ENCODE measurements around the gene CAMSAP2.

The CAMSAP2 gene

DNA sequence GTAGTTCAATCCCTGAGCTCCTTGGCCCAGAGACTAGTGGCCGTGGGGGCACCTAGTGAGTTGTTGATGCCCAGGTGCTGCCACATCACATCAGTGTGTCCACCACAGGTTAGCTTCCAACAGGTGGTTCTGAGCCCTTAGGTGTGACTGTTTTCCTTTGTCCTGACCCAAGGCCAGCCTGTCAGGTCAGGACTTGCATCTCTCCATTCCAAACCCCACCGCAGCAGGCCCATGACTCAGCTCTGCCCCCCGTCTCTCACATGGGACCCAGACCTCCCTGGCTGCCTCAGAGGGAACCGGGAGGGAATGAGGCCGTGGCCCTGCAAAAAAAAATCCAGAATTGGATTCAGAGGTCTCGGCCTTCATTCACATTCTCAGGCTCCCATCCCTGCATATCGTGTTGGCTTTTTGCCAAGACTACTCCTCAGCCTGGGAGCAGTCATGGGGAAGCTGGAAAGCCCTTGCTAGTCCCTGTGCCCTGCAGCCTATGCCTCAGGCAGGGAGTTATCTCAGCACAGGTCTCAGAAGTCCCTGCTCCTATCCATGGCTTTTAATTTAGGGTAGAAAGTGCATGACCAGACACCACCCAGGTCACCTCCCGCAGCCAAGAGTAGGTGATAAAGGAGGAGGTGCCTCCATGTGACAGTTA is 163.2 kb downstream of the CAMSAP2 start:
- no peak for DNase-seq

GRCh38 chr1:200903793-200904192 is 165.1 kb downstream of the CAMSAP2 start:
- DNase-seq = no peak

- DNase-seq = no peak
Observed at GRCh38 chr1:200904772-200905171, 166.1 kb downstream of the CAMSAP2 start.

- DNase-seq = peak in 1 of 2 experiments; percentile 51
Observed at GRCh38 chr1:200905411-200906052, 166.8 kb downstream of the CAMSAP2 start.

DNA sequence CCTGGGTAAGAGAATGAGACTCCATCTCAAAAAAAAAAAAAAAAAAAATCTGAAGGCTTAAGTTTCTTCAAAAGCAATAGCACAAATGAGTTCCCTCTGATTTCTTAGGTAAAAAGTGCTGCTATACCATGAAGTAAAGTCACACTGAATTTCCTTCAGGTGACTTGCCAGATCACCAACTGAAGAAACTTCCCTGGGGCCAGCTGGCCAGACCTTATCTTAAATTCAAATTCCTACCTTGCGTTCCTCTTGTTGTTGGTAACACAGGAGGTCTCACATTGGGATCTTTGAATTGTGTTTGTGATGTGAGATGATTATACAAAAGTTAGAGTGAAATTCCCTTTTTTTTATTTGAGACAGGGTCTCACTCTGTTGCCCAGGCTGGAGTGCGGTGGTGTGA is 167.8 kb downstream of the CAMSAP2 start:
- no peak for DNase-seq

- no peak for DNase-seq
Observed at GRCh38 chr1:200907611-200908097, 169.0 kb downstream of the CAMSAP2 start.

DNA sequence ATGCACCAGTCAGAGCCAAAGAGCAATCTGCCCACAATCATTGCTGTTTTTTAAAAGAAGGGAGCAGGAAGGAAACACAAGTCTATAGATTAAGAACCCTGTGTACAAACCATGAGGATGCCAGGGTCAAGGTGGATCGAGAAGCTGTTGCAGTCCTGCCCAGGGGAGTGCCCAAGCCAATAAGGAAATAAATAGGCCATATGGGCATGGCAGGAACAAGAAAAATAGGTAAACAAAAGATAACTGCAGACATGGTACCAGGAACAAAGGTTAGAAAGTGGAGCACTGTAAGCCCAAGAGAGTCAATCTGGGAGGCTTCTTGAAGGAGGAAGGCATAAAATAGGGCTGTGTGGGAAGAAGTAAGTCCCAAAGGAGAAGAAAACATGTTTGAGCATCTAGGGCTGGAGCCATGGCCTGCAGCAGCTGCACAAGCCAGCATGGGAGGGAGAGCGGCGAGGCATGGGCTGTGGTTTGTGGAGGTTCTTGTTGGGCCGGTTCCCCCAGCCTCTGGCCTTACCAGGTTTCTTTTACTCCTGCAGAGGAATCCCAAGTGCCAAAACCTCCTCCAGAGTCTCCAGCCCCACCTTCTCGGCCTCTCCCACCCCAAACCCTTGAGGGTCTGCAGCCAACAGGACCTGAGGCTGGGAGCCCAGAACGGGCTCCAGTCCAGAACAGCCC is 169.6 kb downstream of the CAMSAP2 start:
- no peak for DNase-seq

DNA sequence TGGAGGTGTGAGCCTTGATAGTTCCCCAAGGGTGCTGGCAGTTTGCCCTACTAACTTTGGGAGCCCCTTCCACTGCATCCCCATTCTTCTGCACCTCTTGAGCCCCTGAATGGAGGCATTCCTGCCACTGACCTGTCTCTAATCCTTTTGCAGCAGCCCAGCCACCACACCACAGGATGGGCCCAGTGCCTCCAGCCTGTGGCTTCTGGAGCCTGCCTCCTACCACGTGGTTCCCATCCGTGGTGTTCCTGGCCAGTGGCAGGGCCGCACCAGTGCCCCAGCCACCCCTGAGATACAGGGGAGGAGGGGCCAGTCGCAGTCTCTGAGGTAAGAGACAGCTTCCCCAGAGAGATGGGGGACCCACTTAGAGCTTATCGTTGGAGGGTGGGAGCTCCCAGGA is 170.4 kb downstream of the CAMSAP2 start:
- no peak for DNase-seq

- DNase-seq = no peak
Observed at GRCh38 chr1:200909757-200910239, 171.1 kb downstream of the CAMSAP2 start.

Measured in stimulated activated CD4-positive, alpha-beta T cell treated with anti-CD3 and anti-CD28 coated beads, Interleukin-4, amount 100 ng/mL, for 4 hours (primary cell).